ENCODE data around the gene OR6C76. TPM values are rescaled to one million over a fixed set of nuclear protein-coding genes. Genes with fewer than 3 reads are reported as not detected.
A peak's percentile ranks its signal among the peaks of the same experiment; 100 is the strongest.
"Not testable (repeated sequence)": the region's sequence is repeated elsewhere in the genome, so short reads cannot be mapped to it uniquely, and the experiment has no call there.

Gene OR6C76
- total and polyA plus RNA-seq, 5 experiments from 2014 or later = not detected

GRCh38 chr12:55420307-55420962 is 5.6 kb upstream of the OR6C76 start:
- Mint-ChIP-seq H3K4me1 (peaks cover 0 to 3% (median 0%) of the 10 kb centered on the region in 4 donors), H3K9me3 (peaks cover 0 to 4% (median 0%) of the 10 kb centered on the region in 9 donors), H3K27ac (no peak overlapping the region), H3K27me3 (peaks cover 33 to 47% (median 43%) of the 10 kb centered on the region in 5 donors), H3K36me3 (peaks cover 0 to 5% (median 0%) of the 10 kb centered on the region in 3 donors), H3K4me3 (no peak overlapping the region)
- POLR2A ChIA-PET = no interaction called here
- DNase-seq = no peak
- ATAC-seq = no peak

- H3K9me3 Mint-ChIP-seq = peaks cover 0 to 3% (median 0%) of the 10 kb centered on the region in 9 donors
- H3K27ac Mint-ChIP-seq = no peak overlapping the region
- H3K4me3 Mint-ChIP-seq = no peak overlapping the region
- peaks cover 16 to 48% (median 25%) of the 10 kb centered on the region in 5 donors for H3K27me3 Mint-ChIP-seq
- no peaks in the 10 kb centered on the region for H3K4me1 Mint-ChIP-seq
- no peaks in the 10 kb centered on the region for H3K36me3 Mint-ChIP-seq
- ATAC-seq (no peak), DNase-seq (no peak)
- POLR2A ChIA-PET = no interaction called here
These were observed 2.5 kb downstream of the OR6C76 start for GRCh38 chr12:55428331-55429243.

GRCh38 chr12:55441233-55441632 is 15.2 kb downstream of the OR6C76 start:
- Mint-ChIP-seq H3K9me3 (peaks cover 11 to 37% (median 22%) of the 10 kb centered on the region in 9 donors), H3K27me3 (peaks cover 2 to 14% (median 13%) of the 10 kb centered on the region in 5 donors), H3K36me3 (peaks cover 0 to 26% (median 0%) of the 10 kb centered on the region in 3 donors)
- H3K4me3 Mint-ChIP-seq, H3K27ac Mint-ChIP-seq, H3K4me1 Mint-ChIP-seq, ATAC-seq, DNase-seq, POLR2A ChIA-PET: not testable (repeated sequence)

GRCh38 chr12:55443776-55444175 is 17.7 kb downstream of the OR6C76 start, which contains the start of gene OR6C2:
Gene OR6C2 (plus strand): TSS chr12:55444076. CDS start chr12:55452214, 8,138 bp downstream.
- H3K4me3 Mint-ChIP-seq = no peak within 1 kb of the TSS
- no peak within 1 kb of the TSS for H3K27ac Mint-ChIP-seq
- no peak for DNase-seq
- peaks cover 11 to 37% (median 22%) of the 10 kb centered on the region in 9 donors for H3K9me3 Mint-ChIP-seq
- ATAC-seq = no peak
- peaks cover 0 to 26% (median 0%) of the 10 kb centered on the region in 3 donors for H3K36me3 Mint-ChIP-seq
- POLR2A ChIA-PET = no interaction called here
- H3K27me3 Mint-ChIP-seq = peaks cover 2 to 18% (median 13%) of the 10 kb centered on the region in 5 donors
- no peaks in the 10 kb centered on the region for H3K4me1 Mint-ChIP-seq

- Mint-ChIP-seq H3K9me3 (peaks cover 5 to 23% (median 14%) of the 10 kb centered on the region in 9 donors), H3K27me3 (peaks cover 2 to 11% (median 9%) of the 10 kb centered on the region in 5 donors), H3K27ac (no peak overlapping the region), H3K36me3 (peaks cover 0 to 17% (median 0%) of the 10 kb centered on the region in 3 donors), H3K4me1 (no peaks in the 10 kb centered on the region), H3K4me3 (no peak overlapping the region)
- ATAC-seq (no peak), DNase-seq (no peak)
- POLR2A ChIA-PET = no interaction called here
These were observed 19.3 kb downstream of the OR6C76 start for GRCh38 chr12:55445357-55445756.

- Mint-ChIP-seq H3K27ac (no peak overlapping the region), H3K4me1 (no peaks in the 10 kb centered on the region), H3K9me3 (peaks cover 0 to 13% (median 7%) of the 10 kb centered on the region in 9 donors), H3K27me3 (peaks cover 4 to 13% (median 8%) of the 10 kb centered on the region in 5 donors), H3K36me3 (peaks cover 0 to 12% (median 0%) of the 10 kb centered on the region in 3 donors), H3K4me3 (no peak overlapping the region)
- ATAC-seq = no peak
- POLR2A ChIA-PET = no interaction called here
- DNase-seq = no peak
These were observed 20.3 kb downstream of the OR6C76 start for GRCh38 chr12:55446326-55446725.

- H3K27me3 Mint-ChIP-seq = peaks cover 6 to 24% (median 15%) of the 10 kb centered on the region in 5 donors
- H3K36me3 Mint-ChIP-seq = no peaks in the 10 kb centered on the region
- POLR2A ChIA-PET = no interaction called here
- no peak overlapping the region for H3K4me3 Mint-ChIP-seq
- H3K27ac Mint-ChIP-seq = no peak overlapping the region
- ATAC-seq = no peak
- H3K9me3 Mint-ChIP-seq = no peaks in the 10 kb centered on the region
- H3K4me1 Mint-ChIP-seq = no peaks in the 10 kb centered on the region
- no peak for DNase-seq
These were observed 22.8 kb downstream of the OR6C76 start for GRCh38 chr12:55448825-55449224.

GRCh38 chr12:55464926-55465325 is 38.9 kb downstream of the OR6C76 start:
- H3K27ac Mint-ChIP-seq, DNase-seq, ATAC-seq, H3K36me3 Mint-ChIP-seq, H3K4me3 Mint-ChIP-seq, POLR2A ChIA-PET: not testable (repeated sequence)
- H3K4me1 Mint-ChIP-seq = peaks cover 0 to 22% (median 0%) of the 10 kb centered on the region in 4 donors
- H3K9me3 Mint-ChIP-seq = peaks cover 0 to 31% (median 5%) of the 10 kb centered on the region in 9 donors
- H3K27me3 Mint-ChIP-seq = peaks cover 19 to 43% (median 24%) of the 10 kb centered on the region in 5 donors

GRCh38 chr12:55467836-55468235 is 41.8 kb downstream of the OR6C76 start:
- Mint-ChIP-seq H3K27ac (peak overlapping the region in 1 of 10 donors; percentile 35), H3K27me3 (peaks cover 9 to 26% (median 14%) of the 10 kb centered on the region in 5 donors), H3K9me3 (peaks cover 0 to 19% (median 5%) of the 10 kb centered on the region in 9 donors), H3K4me3 (no peak overlapping the region), H3K36me3 (no peaks in the 10 kb centered on the region), H3K4me1 (peaks cover 0 to 24% (median 0%) of the 10 kb centered on the region in 4 donors)
- POLR2A ChIA-PET = no interaction called here
- ATAC-seq = no peak
- DNase-seq = no peak

GRCh38 chr12:55469291-55469690 is 43.2 kb downstream of the OR6C76 start:
- Mint-ChIP-seq H3K9me3 (peaks cover 0 to 4% (median 0%) of the 10 kb centered on the region in 9 donors), H3K27me3 (peaks cover 9 to 21% (median 15%) of the 10 kb centered on the region in 5 donors), H3K4me1 (peaks cover 0 to 24% (median 0%) of the 10 kb centered on the region in 4 donors), H3K4me3 (no peak overlapping the region), H3K36me3 (no peaks in the 10 kb centered on the region), H3K27ac (no peak overlapping the region)
- DNase-seq (no peak), ATAC-seq (no peak)
- POLR2A ChIA-PET = no interaction called here

GRCh38 chr12:55470088-55470829 is 44.2 kb downstream of the OR6C76 start, which contains the start of gene OR6C70:
Gene OR6C70 (minus strand): TSS chr12:55470138. CDS start chr12:55470138, 0 bp downstream.
- peaks cover 9 to 22% (median 15%) of the 10 kb centered on the region in 5 donors for H3K27me3 Mint-ChIP-seq
- no peak within 1 kb of the TSS for H3K4me3 Mint-ChIP-seq
- no peaks in the 10 kb centered on the region for H3K9me3 Mint-ChIP-seq
- ATAC-seq (no peak), DNase-seq (no peak)
- POLR2A ChIA-PET = no interaction called here
- H3K27ac Mint-ChIP-seq = no peak within 1 kb of the TSS
- peaks cover 0 to 24% (median 0%) of the 10 kb centered on the region in 4 donors for H3K4me1 Mint-ChIP-seq
- H3K36me3 Mint-ChIP-seq = no peaks in the 10 kb centered on the region

- Mint-ChIP-seq H3K27me3 (peaks cover 9 to 31% (median 14%) of the 10 kb centered on the region in 5 donors), H3K4me1 (peaks cover 0 to 16% (median 0%) of the 10 kb centered on the region in 4 donors), H3K9me3 (no peaks in the 10 kb centered on the region), H3K4me3 (no peak overlapping the region), H3K27ac (peak overlapping the region in 1 of 10 donors; percentile 60), H3K36me3 (no peaks in the 10 kb centered on the region)
- no peak for DNase-seq
- POLR2A ChIA-PET = no interaction called here
- ATAC-seq = no peak
These were observed 46.2 kb downstream of the OR6C76 start for GRCh38 chr12:55472264-55472663.
